H9 (cell line): ENCODE results near the gene ANXA1. TPM values are rescaled to one million over a fixed set of nuclear protein-coding genes. Genes with fewer than 3 reads are reported as not detected.

Experiments
- DNase-seq: peaks from one replicate; pipeline ENCODE4 v3.0.0-alpha.2; 2017
- H2AFZ ChIP-seq: one replicate; pipeline ENCODE4 v1.6.1; 2013; ENCODE audit warnings: mild to moderate bottlenecking, low read length, control low read depth, moderate library complexity
- H2AK5ac ChIP-seq: 2 replicates; pipeline ENCODE4 v1.6.1; 2013; ENCODE audit warnings: low read length, control low read depth, mixed read lengths; ENCODE audit not compliant: insufficient read length
- H2BK120ac ChIP-seq: one replicate; pipeline ENCODE4 v1.6.1; 2013; ENCODE audit warnings: low read depth, mild to moderate bottlenecking, low read length, control low read depth, inconsistent platforms; ENCODE audit not compliant: poor library complexity, severe bottlenecking
- H2BK12ac ChIP-seq: 2 replicates; pipeline ENCODE4 v1.6.1; 2013; ENCODE audit warnings: low read length, control low read depth, mixed read lengths, low read depth; ENCODE audit not compliant: insufficient read length
- H2BK15ac ChIP-seq: 2 replicates; pipeline ENCODE4 v1.6.1; 2013; ENCODE audit warnings: low read depth, low read length, control low read depth
- H2BK20ac ChIP-seq: one replicate; pipeline ENCODE4 v1.6.1; 2013; ENCODE audit warnings: low read depth, mild to moderate bottlenecking, low read length, control low read depth, inconsistent platforms; ENCODE audit not compliant: poor library complexity, severe bottlenecking
- H2BK5ac ChIP-seq: 2 replicates; pipeline ENCODE4 v1.6.1; 2013; ENCODE audit warnings: low read length, control low read depth, mixed read lengths; ENCODE audit not compliant: insufficient read length
- H3K14ac ChIP-seq: 2 replicates; pipeline ENCODE4 v1.6.1; 2013; ENCODE audit warnings: low read length, control low read depth; ENCODE audit not compliant: insufficient read depth
- H3K18ac ChIP-seq: 2 replicates; pipeline ENCODE4 v1.6.1; 2013; ENCODE audit warnings: low read depth, mild to moderate bottlenecking, mixed read lengths, low read length, control low read depth; ENCODE audit not compliant: insufficient read length
- H3K23ac ChIP-seq: 2 replicates; pipeline ENCODE4 v1.6.1; 2013; ENCODE audit warnings: low read length, control low read depth, mixed read lengths, low read depth; ENCODE audit not compliant: insufficient read length
- H3K23me2 ChIP-seq: 2 replicates; pipeline ENCODE4 v1.6.1; 2013; ENCODE audit warnings: low read depth, mild to moderate bottlenecking, mixed read lengths, low read length, control low read depth; ENCODE audit not compliant: insufficient read length, poor library complexity, severe bottlenecking
- H3K27ac ChIP-seq: 2 replicates; pipeline ENCODE4 v1.5.1; 2013; ENCODE audit warnings: low read length, control low read depth, mixed read lengths, low read depth; ENCODE audit not compliant: insufficient read length
- H3K27me3 ChIP-seq: 2 replicates; pipeline ENCODE4 v1.6.1; 2013; ENCODE audit warnings: low read length, control low read depth, inconsistent platforms; ENCODE audit not compliant: insufficient read depth
- H3K4ac ChIP-seq: 2 replicates; pipeline ENCODE4 v1.6.1; 2013; ENCODE audit warnings: low read depth, mild to moderate bottlenecking, control low read depth, inconsistent platforms, low read length, moderate library complexity
- H3K4me1 ChIP-seq: 2 replicates; pipeline ENCODE4 v1.6.1; 2013; ENCODE audit warnings: low read length, control low read depth, inconsistent platforms; ENCODE audit not compliant: insufficient read depth
- H3K4me2 ChIP-seq: 2 replicates; pipeline ENCODE4 v1.6.1; 2013; ENCODE audit warnings: low read length, control low read depth, mixed read lengths; ENCODE audit not compliant: insufficient read length, insufficient read depth
- H3K56ac ChIP-seq: 2 replicates; pipeline ENCODE4 v1.6.1; 2013; ENCODE audit warnings: low read depth, mild to moderate bottlenecking, mixed read lengths, low read length, control low read depth; ENCODE audit not compliant: insufficient read length
- H3K79me1 ChIP-seq: 2 replicates; pipeline ENCODE4 v1.6.1; 2013; ENCODE audit warnings: low read depth, mild to moderate bottlenecking, moderate library complexity, low read length, control low read depth, inconsistent platforms; ENCODE audit not compliant: insufficient read depth, poor library complexity, severe bottlenecking
- H3K79me2 ChIP-seq: 2 replicates; pipeline ENCODE4 v1.6.1; 2013; ENCODE audit warnings: low read length, control low read depth, inconsistent platforms; ENCODE audit not compliant: insufficient read depth
- H3K9ac ChIP-seq: 2 replicates; pipeline ENCODE4 v1.6.1; 2013; ENCODE audit warnings: low read length, control low read depth, mixed read lengths; ENCODE audit not compliant: insufficient read length; ENCODE audit errors: extremely low read depth
- H3K9me3 ChIP-seq: one replicate; pipeline ENCODE4 v1.6.1; 2013; ENCODE audit warnings: low read depth, low read length, inconsistent platforms; ENCODE audit not compliant: control insufficient read depth
- H3T11ph ChIP-seq: one replicate; pipeline ENCODE4 v1.6.1; 2013; ENCODE audit warnings: mild to moderate bottlenecking, low read length, control low read depth, inconsistent platforms
- H4K20me1 ChIP-seq: one replicate; pipeline ENCODE4 v1.6.1; 2013; ENCODE audit not compliant: control insufficient read depth, insufficient read length, insufficient read depth
- H4K5ac ChIP-seq: 2 replicates; pipeline ENCODE4 v1.6.1; 2013; ENCODE audit warnings: low read depth, mild to moderate bottlenecking, mixed read lengths, low read length, control low read depth; ENCODE audit not compliant: insufficient read length
- H4K8ac ChIP-seq: replicated peaks from 2 replicates; pipeline ENCODE4 v1.6.1; 2013; ENCODE audit warnings: low read length, control low read depth, mixed read lengths, low read depth; ENCODE audit not compliant: insufficient read length
- H4K91ac ChIP-seq: 2 replicates; pipeline ENCODE4 v1.6.1; 2013; ENCODE audit warnings: low read depth, mild to moderate bottlenecking, moderate library complexity, mixed read lengths, low read length, control low read depth; ENCODE audit not compliant: insufficient read length
- H3K27ac Mint-ChIP-seq, 3 experiments: 2 replicates in 2 of 3; 3 replicates in 1 of 3; pipeline ENCODE4 v1.8.0; 2020 to 2021; ENCODE audit warnings: mixed read lengths in 3 of 3, mild to moderate bottlenecking in 1 of 3, moderate library complexity in 1 of 3
- H3K27me3 Mint-ChIP-seq: 2 replicates; pipeline ENCODE4 v1.8.0; 2021; ENCODE audit warnings: low read depth, mild to moderate bottlenecking, moderate library complexity, mixed read lengths
- H3K36me3 Mint-ChIP-seq, 3 experiments: 2 replicates in 2 of 3; 3 replicates in 1 of 3; pipeline ENCODE4 v1.8.0; 2020 to 2021; ENCODE audit warnings: low read depth in 3 of 3, mixed read lengths in 3 of 3; ENCODE audit not compliant: insufficient read depth in 1 of 3
- H3K4me1 Mint-ChIP-seq, 2 experiments: 2 replicates each; pipeline ENCODE4 v1.8.0; 2020; ENCODE audit warnings: mixed read lengths in 2 of 2
- H3K4me3 Mint-ChIP-seq, 2 experiments: 2 replicates in 1 of 2; 3 replicates in 1 of 2; pipeline ENCODE4 v1.8.0; 2020 to 2021; ENCODE audit warnings: mild to moderate bottlenecking in 2 of 2, mixed read lengths in 2 of 2, moderate library complexity in 1 of 2
- H3K9me3 Mint-ChIP-seq, 2 experiments: 2 replicates in 1 of 2; 3 replicates in 1 of 2; pipeline ENCODE4 v1.8.0; 2020; ENCODE audit warnings: mild to moderate bottlenecking in 2 of 2, mixed read lengths in 2 of 2, moderate library complexity in 1 of 2
- WGBS: extraction: QIAGEN DNeasy Blood & Tissue Kit; methylation state at CpG from one replicate; pipeline ENCODE4 v1.1.7; 2013; ENCODE audit warnings: missing lambda C conversion rate, low lambda C conversion rate, mixed read lengths; ENCODE audit not compliant: insufficient read length; ENCODE audit errors: extremely low coverage; 5-methylcytosine and 5-hydroxymethylcytosine counted together
- total RNA-seq: library from RNA; stranded (reverse); gene quantifications from 2 replicates; pipeline ENCODE4 v1.2.1, GENCODE V29; 2021
- TF ChIP-seq, protein P1 (sequence below): fragments of 200-600 bp; sonication (generic); conservative IDR thresholded peaks from 3 replicates; pipeline ENCODE4 v1.8.0; 2021; ENCODE audit warnings: antibody characterized with exemption, mild to moderate bottlenecking

Gene ANXA1
- total RNA-seq, 1 experiment from 2014 or later: 3.5 TPM

DNA sequence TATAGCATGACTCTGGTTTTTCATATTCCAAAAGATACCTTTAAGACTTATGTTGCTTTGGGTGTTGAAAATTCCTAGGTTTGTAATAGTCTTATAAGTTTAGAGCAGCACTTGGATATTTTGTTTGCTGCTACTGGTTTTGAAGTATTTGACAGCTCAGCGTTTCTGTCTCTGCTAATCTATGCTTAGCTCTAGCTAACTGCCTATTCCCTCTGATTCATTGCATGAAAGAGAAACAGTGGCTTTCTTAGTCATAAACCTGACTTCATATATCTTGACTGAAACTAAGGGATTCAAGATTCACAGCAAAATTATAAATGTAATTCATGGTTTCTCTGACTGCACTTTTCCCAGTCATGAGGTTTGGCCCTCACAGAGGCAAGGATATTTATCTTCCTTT lies 35.6 kb upstream of the ANXA1 start:
- H4K91ac ChIP-seq: no peak overlapping the region
- H2BK20ac ChIP-seq: no peak overlapping the region
- no peak overlapping the region for H2AFZ ChIP-seq
- no peaks in the 10 kb centered on the region for H4K20me1 ChIP-seq
- no peak overlapping the region for H3K4me2 ChIP-seq
- no peak overlapping the region for H3K18ac ChIP-seq
- no peaks in the 10 kb centered on the region for H3K27me3 ChIP-seq
- no CpG with 5 or more reads among the region's 1 CpG for WGBS
- no peak overlapping the region for H3K4ac ChIP-seq
- Mint-ChIP-seq H3K27ac (no peak overlapping the region), H3K27me3 (no peaks in the 10 kb centered on the region), H3K4me3 (no peak overlapping the region), H3K4me1 (no peaks in the 10 kb centered on the region), H3K9me3 (no peaks in the 10 kb centered on the region), H3K36me3 (no peaks in the 10 kb centered on the region)
- H3K23me2 ChIP-seq: no peaks in the 10 kb centered on the region
- H3K9ac ChIP-seq: no peak overlapping the region
- no peak overlapping the region for H2AK5ac ChIP-seq
- no peak overlapping the region for H2BK5ac ChIP-seq
- H2BK15ac ChIP-seq: no peak overlapping the region
- no peaks in the 10 kb centered on the region for H3K79me1 ChIP-seq
- DNase-seq: no peak
- no peak overlapping the region for H3T11ph ChIP-seq
- no peak overlapping the region for H2BK12ac ChIP-seq
- no peak overlapping the region for H3K14ac ChIP-seq
- no peak overlapping the region for H3K23ac ChIP-seq
- no peak overlapping the region for H4K5ac ChIP-seq
- no peaks in the 10 kb centered on the region for H3K4me1 ChIP-seq
- H4K8ac ChIP-seq: no peak overlapping the region
- H3K56ac ChIP-seq: no peak overlapping the region
- H3K9me3 ChIP-seq: no peaks in the 10 kb centered on the region
- H2BK120ac ChIP-seq: no peak overlapping the region
- TF ChIP-seq, protein P1, sequence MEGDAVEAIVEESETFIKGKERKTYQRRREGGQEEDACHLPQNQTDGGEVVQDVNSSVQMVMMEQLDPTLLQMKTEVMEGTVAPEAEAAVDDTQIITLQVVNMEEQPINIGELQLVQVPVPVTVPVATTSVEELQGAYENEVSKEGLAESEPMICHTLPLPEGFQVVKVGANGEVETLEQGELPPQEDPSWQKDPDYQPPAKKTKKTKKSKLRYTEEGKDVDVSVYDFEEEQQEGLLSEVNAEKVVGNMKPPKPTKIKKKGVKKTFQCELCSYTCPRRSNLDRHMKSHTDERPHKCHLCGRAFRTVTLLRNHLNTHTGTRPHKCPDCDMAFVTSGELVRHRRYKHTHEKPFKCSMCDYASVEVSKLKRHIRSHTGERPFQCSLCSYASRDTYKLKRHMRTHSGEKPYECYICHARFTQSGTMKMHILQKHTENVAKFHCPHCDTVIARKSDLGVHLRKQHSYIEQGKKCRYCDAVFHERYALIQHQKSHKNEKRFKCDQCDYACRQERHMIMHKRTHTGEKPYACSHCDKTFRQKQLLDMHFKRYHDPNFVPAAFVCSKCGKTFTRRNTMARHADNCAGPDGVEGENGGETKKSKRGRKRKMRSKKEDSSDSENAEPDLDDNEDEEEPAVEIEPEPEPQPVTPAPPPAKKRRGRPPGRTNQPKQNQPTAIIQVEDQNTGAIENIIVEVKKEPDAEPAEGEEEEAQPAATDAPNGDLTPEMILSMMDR: no peak
- no peak overlapping the region for H3K27ac ChIP-seq
- H3K79me2 ChIP-seq: no peaks in the 10 kb centered on the region
